IMR-90 (cell line): ENCODE measurements around the gene NXPH1. TPM values are rescaled to one million over a fixed set of nuclear protein-coding genes. Genes with fewer than 3 reads are reported as not detected.

Experiments used
- ATAC-seq: fragments of 200-7000 bp; cut with Tn5 transposase; 2 replicates; pipeline ENCODE4 v1.9.1; 2020; ENCODE audit warnings: low read depth, mild to moderate bottlenecking, moderate library complexity
- BruUV-seq: library from RNA; stranded (reverse); fragments of 400-500 nt; replicated peaks from 2 replicates; lab custom pipeline; 2021; lab: Mats Ljungman, UMichigan
- CTCF ChIA-PET: fragments of 300-600 bp; formaldehyde crosslinking; extraction: SDS; loops from one replicate; lab custom pipeline; 2021; ENCODE audit warnings: antibody characterized with exemption; lab: Yijun Ruan, JAX
- POLR2A ChIA-PET: fragments of 300-600 bp; sonication (Branson Sonifier 250); formaldehyde crosslinking; loops from one replicate; lab custom pipeline; 2022; ENCODE audit warnings: antibody characterized with exemption; ENCODE audit not compliant: unreplicated experiment; lab: Charles Lee
- DNase-seq: peaks from one replicate; pipeline ENCODE4 v3.0.0; 2013
- H2AFZ ChIP-seq: replicated peaks from 2 replicates; pipeline ENCODE3; 2013; ENCODE audit warnings: low read length, mild to moderate bottlenecking; ENCODE audit not compliant: poor library complexity
- H2AK5ac ChIP-seq: 2 replicates; pipeline ENCODE4 v1.6.1; 2013; ENCODE audit warnings: low read depth, low read length, inconsistent platforms
- H2AK9ac ChIP-seq: replicated peaks from 2 replicates; pipeline ENCODE3; 2013; ENCODE audit warnings: mild to moderate bottlenecking, low read depth, low read length, moderate library complexity; ENCODE audit not compliant: poor library complexity
- H2BK120ac ChIP-seq: 2 replicates; pipeline ENCODE4 v1.6.1; 2013; ENCODE audit warnings: low read depth, low read length, inconsistent platforms
- H2BK15ac ChIP-seq: 3 replicates; pipeline ENCODE4 v1.6.1; 2013; ENCODE audit warnings: low read depth, low read length, inconsistent platforms
- H2BK20ac ChIP-seq: 2 replicates; pipeline ENCODE4 v1.6.1; 2013; ENCODE audit warnings: low read depth, mild to moderate bottlenecking, inconsistent platforms, low read length, moderate library complexity
- H2BK5ac ChIP-seq: 2 replicates; pipeline ENCODE4 v1.6.1; 2013; ENCODE audit warnings: mild to moderate bottlenecking, low read depth, low read length, inconsistent platforms; ENCODE audit not compliant: poor library complexity, severe bottlenecking
- H3K14ac ChIP-seq: replicated peaks from 2 replicates; pipeline ENCODE4 v1.6.1; 2013; ENCODE audit warnings: low read depth, low read length, inconsistent platforms
- H3K18ac ChIP-seq: 2 replicates; pipeline ENCODE4 v1.6.1; 2013; ENCODE audit warnings: low read depth, low read length, control low read depth
- H3K23ac ChIP-seq: 2 replicates; pipeline ENCODE4 v1.6.1; 2013; ENCODE audit warnings: low read depth, low read length, inconsistent platforms
- H3K27ac ChIP-seq: 2 replicates; pipeline ENCODE4 v1.5.1; 2013; ENCODE audit warnings: mild to moderate bottlenecking, control low read depth, low read length; ENCODE audit not compliant: insufficient read depth
- H3K27me3 ChIP-seq: 2 replicates; pipeline ENCODE4 v1.6.1; 2013; ENCODE audit warnings: low read length; ENCODE audit not compliant: control insufficient read depth, insufficient read depth
- H3K36me3 ChIP-seq: 2 replicates; pipeline ENCODE4 v1.6.1; 2013; ENCODE audit warnings: low read length, mixed read lengths; ENCODE audit not compliant: control insufficient read depth, insufficient read depth
- H3K4ac ChIP-seq: 2 replicates; pipeline ENCODE4 v1.6.1; 2013; ENCODE audit warnings: low read depth, low read length, inconsistent platforms
- H3K4me1 ChIP-seq: 2 replicates; pipeline ENCODE4 v1.6.1; 2013; ENCODE audit warnings: low read length, mixed read lengths; ENCODE audit not compliant: control insufficient read depth, insufficient read depth
- H3K4me2 ChIP-seq: 2 replicates; pipeline ENCODE4 v1.6.1; 2013; ENCODE audit warnings: low read depth, mild to moderate bottlenecking, control low read depth, low read length, moderate library complexity
- H3K4me3 ChIP-seq: 2 replicates; pipeline ENCODE4 v1.5.1; 2013; ENCODE audit warnings: low read depth, mild to moderate bottlenecking, control low read depth, low read length, moderate library complexity; ENCODE audit not compliant: insufficient read depth
- H3K56ac ChIP-seq: 2 replicates; pipeline ENCODE4 v1.6.1; 2013; ENCODE audit warnings: low read length, inconsistent platforms; ENCODE audit not compliant: insufficient read depth; ENCODE audit errors: extremely low read depth
- H3K79me1 ChIP-seq, 2 experiments: 2 replicates each; pipeline ENCODE4 v1.6.1; 2013; ENCODE audit warnings: low read length in 2 of 2, inconsistent platforms in 1 of 2, low read depth in 1 of 2
- H3K9ac ChIP-seq: 2 replicates; pipeline ENCODE4 v1.6.1; 2013; ENCODE audit warnings: low read depth, low read length, control low read depth
- H3K9me1 ChIP-seq: 2 replicates; pipeline ENCODE4 v1.6.1; 2013; ENCODE audit warnings: low read length, inconsistent platforms; ENCODE audit not compliant: insufficient read depth
- H3K9me3 ChIP-seq: 2 replicates; pipeline ENCODE4 v1.6.1; 2013; ENCODE audit warnings: low read length; ENCODE audit not compliant: control insufficient read depth, insufficient read depth
- H4K20me1 ChIP-seq: 2 replicates; pipeline ENCODE4 v1.6.1; 2013; ENCODE audit warnings: low read length, inconsistent platforms; ENCODE audit not compliant: insufficient read depth
- H4K5ac ChIP-seq: 2 replicates; pipeline ENCODE4 v1.6.1; 2013; ENCODE audit warnings: mild to moderate bottlenecking, low read depth, low read length, control low read depth
- H4K8ac ChIP-seq, 2 experiments: 2 replicates each; pipeline ENCODE4 v1.6.1; 2013; ENCODE audit warnings: low read depth in 2 of 2, low read length in 2 of 2, control low read depth in 1 of 2, inconsistent platforms in 1 of 2
- H4K91ac ChIP-seq: 2 replicates; pipeline ENCODE4 v1.6.1; 2013; ENCODE audit warnings: low read depth, low read length, inconsistent platforms; ENCODE audit not compliant: insufficient read depth
- FOS ChIP-seq: fragments of 150-350 bp; IDR thresholded peaks from 2 replicates; pipeline ENCODE4 v1.6.1; 2016; ENCODE audit warnings: low read depth, low read length
- MAZ ChIP-seq: IDR thresholded peaks from 2 replicates; pipeline ENCODE4 v1.6.1; 2012; ENCODE audit warnings: low read depth, mild to moderate bottlenecking, low read length, improper control_type of control experiment, moderate library complexity, borderline replicate concordance
- NFE2L2 ChIP-seq: fragments of 150-350 bp; IDR thresholded peaks from 2 replicates; pipeline ENCODE4 v1.6.1; 2016; ENCODE audit warnings: low read depth, mild to moderate bottlenecking, low read length
- SMC3 ChIP-seq: fragments of 150-350 bp; IDR thresholded peaks from 2 replicates; pipeline ENCODE4 v1.6.1; 2016; ENCODE audit warnings: low read depth, mild to moderate bottlenecking, antibody characterized with exemption, low read length, moderate library complexity
- WGBS, 2 experiments: methylation state at CpG; one replicate each; pipeline versions ENCODE4 v1.1.5 to v1.1.7; 2013; ENCODE audit warnings: missing lambda C conversion rate in 2 of 2; ENCODE audit not compliant: insufficient read length in 1 of 2; ENCODE audit errors: extremely low coverage in 2 of 2; 5-methylcytosine and 5-hydroxymethylcytosine counted together
- dilution Hi-C: fragments of 300-500 bp; cut with HindIII; formaldehyde crosslinking; loops from one replicate; pipeline ENCODE4 v1.14.3; 2018; ENCODE audit warnings: low sequenced_read_pairs; ENCODE audit not compliant: unreplicated experiment
- in situ Hi-C: fragments of 300-500 bp; cut with MboI; formaldehyde crosslinking; loops from 3 replicates; pipeline ENCODE4 v1.14.3; 2019; ENCODE audit warnings: low sequenced_read_pairs, inconsistent platforms, mixed read lengths
- intact Hi-C: fragments of 100-400 bp; cut with micrococcal nuclease; formaldehyde crosslinking; loops from 2 replicates; pipeline ENCODE4 v1.10.0; 2022
- polyA plus RNA-seq, 3 experiments: library from polyadenylated mRNA; depleted of rRNA; stranded (reverse); fragments of >200 nt; gene quantifications; 2 replicates each; pipeline ENCODE4 v1.2.3, GENCODE V29; 2012; ENCODE audit warnings: low replicate concordance in 1 of 3
- total RNA-seq: library from RNA; depleted of rRNA; stranded (reverse); fragments of >200 nt; gene quantifications from 2 replicates; pipeline ENCODE4 v1.2.3, GENCODE V29; 2012
- TF ChIP-seq, protein P1 (sequence below): conservative IDR thresholded peaks from 2 replicates; pipeline ENCODE4 v1.5.1; 2012; ENCODE audit warnings: mild to moderate bottlenecking, low read depth, low read length, improper control_type of control experiment
- TF ChIP-seq, protein P2 (sequence below): fragments of 150-350 bp; IDR thresholded peaks from 2 replicates; pipeline ENCODE4 v1.6.1; 2016; ENCODE audit warnings: low read depth, mild to moderate bottlenecking, low read length, moderate library complexity, borderline replicate concordance
- TF ChIP-seq, protein P3 (sequence below): fragments of 150-350 bp; IDR thresholded peaks from 2 replicates; pipeline ENCODE4 v1.6.1; 2017; ENCODE audit warnings: mild to moderate bottlenecking, antibody characterized with exemption, low read length, low read depth

NXPH1 gene
- total and polyA plus RNA-seq, 2 of the 4 experiments (the other 2 are of a cell fraction) = not detected

- WGBS, 2 experiments = no CpG with 5 or more reads among the region's 4 CpGs
- dilution Hi-C loops = no loop called here
- CTCF ChIA-PET = no interaction called here
These were observed 367.6 kb downstream of the NXPH1 start for GRCh38 chr7:8800986-8801385.

More at GRCh38 chr7:8800986-8801385, 367.6 kb downstream of the NXPH1 start:
- intact Hi-C loops (no loop called here), in situ Hi-C loops (no loop called here)
- Histone ChIP-seq H3K23ac (no peak overlapping the region), H3K56ac (no peak overlapping the region), H3K27ac (no peak overlapping the region), H3K9me1 (no peaks in the 10 kb centered on the region), H3K4me3 (no peak overlapping the region), H3K9me3 (peaks cover 2% of the 10 kb centered on the region; the same call in 1 of the 2 replicates), H2BK20ac (no peak overlapping the region), H4K5ac (no peak overlapping the region), H4K91ac (no peak overlapping the region), H3K4me1 (no peaks in the 10 kb centered on the region), H3K4me2 (no peak overlapping the region), H2BK15ac (no peak overlapping the region), H3K9ac (no peak overlapping the region), H3K27me3 (no peaks in the 10 kb centered on the region), H3K18ac (no peak overlapping the region), H2AK9ac (no peak overlapping the region), H3K4ac (no peak overlapping the region), H4K8ac (no peak overlapping the region), H3K14ac (no peak overlapping the region), H2AFZ (no peak overlapping the region), H4K20me1 (no peaks in the 10 kb centered on the region), H2AK5ac (no peak overlapping the region), H2BK120ac (no peak overlapping the region), H2BK5ac (no peak overlapping the region), H3K79me1 (no peaks in the 10 kb centered on the region), H3K36me3 (no peaks in the 10 kb centered on the region)
- POLR2A ChIA-PET = no interaction called here
- no TSS peak for BruUV-seq
- DNase-seq (no peak), ATAC-seq (no peak)
- TF ChIP-seq NFE2L2 (no peak), FOS (no peak), MAZ (no peak), SMC3 (no peak)
- TF ChIP-seq, protein P1, sequence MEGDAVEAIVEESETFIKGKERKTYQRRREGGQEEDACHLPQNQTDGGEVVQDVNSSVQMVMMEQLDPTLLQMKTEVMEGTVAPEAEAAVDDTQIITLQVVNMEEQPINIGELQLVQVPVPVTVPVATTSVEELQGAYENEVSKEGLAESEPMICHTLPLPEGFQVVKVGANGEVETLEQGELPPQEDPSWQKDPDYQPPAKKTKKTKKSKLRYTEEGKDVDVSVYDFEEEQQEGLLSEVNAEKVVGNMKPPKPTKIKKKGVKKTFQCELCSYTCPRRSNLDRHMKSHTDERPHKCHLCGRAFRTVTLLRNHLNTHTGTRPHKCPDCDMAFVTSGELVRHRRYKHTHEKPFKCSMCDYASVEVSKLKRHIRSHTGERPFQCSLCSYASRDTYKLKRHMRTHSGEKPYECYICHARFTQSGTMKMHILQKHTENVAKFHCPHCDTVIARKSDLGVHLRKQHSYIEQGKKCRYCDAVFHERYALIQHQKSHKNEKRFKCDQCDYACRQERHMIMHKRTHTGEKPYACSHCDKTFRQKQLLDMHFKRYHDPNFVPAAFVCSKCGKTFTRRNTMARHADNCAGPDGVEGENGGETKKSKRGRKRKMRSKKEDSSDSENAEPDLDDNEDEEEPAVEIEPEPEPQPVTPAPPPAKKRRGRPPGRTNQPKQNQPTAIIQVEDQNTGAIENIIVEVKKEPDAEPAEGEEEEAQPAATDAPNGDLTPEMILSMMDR = no peak
- TF ChIP-seq, protein P2, sequence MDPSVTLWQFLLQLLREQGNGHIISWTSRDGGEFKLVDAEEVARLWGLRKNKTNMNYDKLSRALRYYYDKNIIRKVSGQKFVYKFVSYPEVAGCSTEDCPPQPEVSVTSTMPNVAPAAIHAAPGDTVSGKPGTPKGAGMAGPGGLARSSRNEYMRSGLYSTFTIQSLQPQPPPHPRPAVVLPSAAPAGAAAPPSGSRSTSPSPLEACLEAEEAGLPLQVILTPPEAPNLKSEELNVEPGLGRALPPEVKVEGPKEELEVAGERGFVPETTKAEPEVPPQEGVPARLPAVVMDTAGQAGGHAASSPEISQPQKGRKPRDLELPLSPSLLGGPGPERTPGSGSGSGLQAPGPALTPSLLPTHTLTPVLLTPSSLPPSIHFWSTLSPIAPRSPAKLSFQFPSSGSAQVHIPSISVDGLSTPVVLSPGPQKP = no peak
- TF ChIP-seq, protein P3, sequence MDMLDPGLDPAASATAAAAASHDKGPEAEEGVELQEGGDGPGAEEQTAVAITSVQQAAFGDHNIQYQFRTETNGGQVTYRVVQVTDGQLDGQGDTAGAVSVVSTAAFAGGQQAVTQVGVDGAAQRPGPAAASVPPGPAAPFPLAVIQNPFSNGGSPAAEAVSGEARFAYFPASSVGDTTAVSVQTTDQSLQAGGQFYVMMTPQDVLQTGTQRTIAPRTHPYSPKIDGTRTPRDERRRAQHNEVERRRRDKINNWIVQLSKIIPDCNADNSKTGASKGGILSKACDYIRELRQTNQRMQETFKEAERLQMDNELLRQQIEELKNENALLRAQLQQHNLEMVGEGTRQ = no peak
